ENCODE data around the gene SERGEF. TPM values are rescaled to one million over a fixed set of nuclear protein-coding genes. Genes with fewer than 3 reads are reported as not detected.
A peak's percentile ranks its signal among the peaks of the same experiment; 100 is the strongest.

The SERGEF gene
- total and polyA plus RNA-seq, 7 donors = 11.1 to 33.1 (median 26.0) TPM

DNA sequence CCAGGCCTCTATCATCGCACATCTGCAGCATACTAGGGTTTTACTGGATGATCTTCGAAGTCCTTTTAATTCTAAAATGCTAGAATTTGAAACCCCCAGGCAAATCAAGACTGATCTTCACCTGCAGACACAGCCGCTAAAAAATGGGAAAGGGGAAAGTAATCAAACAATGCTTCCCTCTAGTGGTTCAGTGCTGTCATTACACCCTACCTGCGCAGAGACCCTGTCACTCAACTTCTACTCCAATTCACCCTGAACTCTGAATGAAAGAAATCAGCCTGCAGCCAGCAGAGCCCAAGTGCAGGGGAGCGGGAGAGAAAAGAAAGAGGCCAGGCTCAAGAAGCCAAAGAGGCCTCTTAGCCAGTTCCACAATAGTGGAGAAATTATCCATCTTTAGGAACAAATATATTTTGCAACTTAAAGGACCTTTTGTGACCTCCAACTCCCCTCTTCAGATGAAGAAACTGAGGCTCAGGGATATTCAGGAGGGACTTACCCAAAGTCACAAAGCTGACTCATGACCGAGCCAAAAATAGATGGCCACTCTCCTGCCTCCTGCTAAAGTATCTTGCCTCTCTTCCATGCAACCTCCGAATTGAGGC is 33.0 kb downstream of the SERGEF start:
- TF ChIP-seq, protein P1, sequence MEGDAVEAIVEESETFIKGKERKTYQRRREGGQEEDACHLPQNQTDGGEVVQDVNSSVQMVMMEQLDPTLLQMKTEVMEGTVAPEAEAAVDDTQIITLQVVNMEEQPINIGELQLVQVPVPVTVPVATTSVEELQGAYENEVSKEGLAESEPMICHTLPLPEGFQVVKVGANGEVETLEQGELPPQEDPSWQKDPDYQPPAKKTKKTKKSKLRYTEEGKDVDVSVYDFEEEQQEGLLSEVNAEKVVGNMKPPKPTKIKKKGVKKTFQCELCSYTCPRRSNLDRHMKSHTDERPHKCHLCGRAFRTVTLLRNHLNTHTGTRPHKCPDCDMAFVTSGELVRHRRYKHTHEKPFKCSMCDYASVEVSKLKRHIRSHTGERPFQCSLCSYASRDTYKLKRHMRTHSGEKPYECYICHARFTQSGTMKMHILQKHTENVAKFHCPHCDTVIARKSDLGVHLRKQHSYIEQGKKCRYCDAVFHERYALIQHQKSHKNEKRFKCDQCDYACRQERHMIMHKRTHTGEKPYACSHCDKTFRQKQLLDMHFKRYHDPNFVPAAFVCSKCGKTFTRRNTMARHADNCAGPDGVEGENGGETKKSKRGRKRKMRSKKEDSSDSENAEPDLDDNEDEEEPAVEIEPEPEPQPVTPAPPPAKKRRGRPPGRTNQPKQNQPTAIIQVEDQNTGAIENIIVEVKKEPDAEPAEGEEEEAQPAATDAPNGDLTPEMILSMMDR (IDR thresholded peaks at IDR 0.05) = peak; percentile 97
- Histone ChIP-seq H3K4me1 (peaks cover 6% of the 10 kb centered on the region), H3K27me3 (ENCODE audit: insufficient read depth in 3 of 3, low read length in 2 of 3) (no peaks in the 10 kb centered on the region), H3K4me3 (no peak overlapping the region), H3K36me3 (ENCODE audit: insufficient read depth in 1 of 2, low read depth in 1 of 2) (peaks cover 0 to 12% of the 10 kb centered on the region in 2 donors), H3K27ac (no peak overlapping the region), H3K9me3 (no peaks in the 10 kb centered on the region)
- intact Hi-C loops (cut with DNase I) = loop anchor here (1.0 to 5.0 kb wide), 6 partner anchors 133 to 383 kb away; no protein-coding TSS in a partner anchor
- DNase-seq (no peak), ATAC-seq (peak; percentile 60 to 79 (median 73))
- 29 to 36% (median 33%) methylated on average over 7 of the region's 7 CpGs for WGBS, 3 donors

DNA sequence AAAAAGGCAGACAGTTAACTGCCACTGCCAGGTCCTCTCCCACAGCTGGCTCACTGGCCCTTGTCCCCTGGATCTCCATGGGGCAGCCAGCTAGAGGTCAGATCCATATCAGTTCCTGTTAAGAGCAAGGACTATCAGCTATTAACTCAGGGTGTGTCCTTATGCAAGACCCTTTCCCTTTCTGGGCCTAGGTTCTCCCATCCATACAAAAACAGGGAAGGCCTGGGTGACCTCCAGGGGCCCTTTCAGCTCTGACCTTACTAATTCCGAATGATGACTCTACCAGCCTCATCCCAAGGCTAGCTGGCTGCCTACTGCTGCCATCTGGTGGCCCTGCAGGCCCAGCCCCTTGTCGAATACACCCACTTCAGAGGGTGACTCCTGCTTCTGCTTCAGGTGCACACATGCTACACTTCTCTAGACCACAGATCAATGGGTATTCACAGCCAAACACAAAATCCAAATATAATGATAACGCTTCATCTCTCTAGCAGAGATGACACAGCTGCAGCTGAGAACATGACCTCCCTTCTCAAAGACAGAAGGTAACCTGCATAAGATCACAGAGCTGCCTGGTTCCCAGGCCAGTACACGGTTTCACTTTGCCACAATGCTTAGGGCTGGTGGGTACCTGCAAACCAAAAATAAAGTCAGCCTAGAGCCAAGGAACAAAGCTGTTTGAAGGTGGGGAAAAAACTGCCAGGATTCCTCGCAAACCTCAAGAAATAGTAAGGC is 34.1 kb downstream of the SERGEF start:
- Histone ChIP-seq H3K27me3 (ENCODE audit: insufficient read depth in 3 of 3, low read length in 2 of 3) (no peaks in the 10 kb centered on the region), H3K36me3 (ENCODE audit: insufficient read depth in 1 of 2, low read depth in 1 of 2) (peaks cover 0 to 12% of the 10 kb centered on the region in 2 donors), H3K27ac (no peak overlapping the region), H3K4me3 (no peak overlapping the region), H3K9me3 (no peaks in the 10 kb centered on the region), H3K4me1 (peaks cover 5% of the 10 kb centered on the region)
- WGBS, 3 donors = 52 to 58% (median 55%) methylated on average over 5 of the region's 5 CpGs
- DNase-seq = peak; percentile 54 to 78
- ATAC-seq = peak; percentile 92 to 97 (median 94)
- intact Hi-C loops (cut with DNase I) = loop anchor here (1.0 to 5.0 kb wide), 6 partner anchors 131 to 379 kb away; no protein-coding TSS in a partner anchor
- TF ChIP-seq, protein P1 (IDR thresholded peaks at IDR 0.05) = peak; percentile 79

DNA sequence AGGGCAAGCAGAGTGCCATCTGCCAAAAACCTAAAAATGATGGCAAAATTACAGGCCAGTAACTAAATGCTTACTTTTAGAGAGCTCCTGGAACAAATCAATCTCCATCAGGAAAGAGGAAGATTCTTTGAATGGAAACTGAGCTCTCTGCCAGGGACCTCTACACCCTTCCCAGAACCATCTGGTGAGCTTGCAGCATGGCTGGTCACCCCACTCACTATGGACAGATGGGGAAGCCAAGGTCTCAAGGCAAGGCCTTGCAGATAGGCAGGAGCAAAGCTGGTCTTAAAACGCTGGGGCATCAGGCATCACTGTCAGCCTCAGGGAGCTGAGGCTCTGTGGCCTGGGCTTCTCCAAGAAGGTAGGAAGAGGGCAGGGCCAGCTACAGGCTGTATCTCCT is 36.2 kb downstream of the SERGEF start:
- Histone ChIP-seq H3K36me3 (ENCODE audit: insufficient read depth in 1 of 2, low read depth in 1 of 2) (peaks cover 0 to 12% of the 10 kb centered on the region in 2 donors), H3K9me3 (no peaks in the 10 kb centered on the region), H3K4me3 (no peak overlapping the region), H3K27me3 (ENCODE audit: insufficient read depth in 3 of 3, low read length in 2 of 3) (no peaks in the 10 kb centered on the region), H3K4me1 (peaks cover 5% of the 10 kb centered on the region), H3K27ac (no peak overlapping the region)
- no peak for DNase-seq
- TF ChIP-seq, protein P1 (IDR thresholded peaks at IDR 0.05) = no peak
- intact Hi-C loops (cut with DNase I) = loop anchor here in 1 of 2 donors (5.0 kb wide), 2 partner anchors 129 to 214 kb away; no protein-coding TSS in a partner anchor
- ATAC-seq = no peak
- 78 to 83% (median 78%) methylated on average over 1 of the region's 1 CpG for WGBS, 3 donors

DNA sequence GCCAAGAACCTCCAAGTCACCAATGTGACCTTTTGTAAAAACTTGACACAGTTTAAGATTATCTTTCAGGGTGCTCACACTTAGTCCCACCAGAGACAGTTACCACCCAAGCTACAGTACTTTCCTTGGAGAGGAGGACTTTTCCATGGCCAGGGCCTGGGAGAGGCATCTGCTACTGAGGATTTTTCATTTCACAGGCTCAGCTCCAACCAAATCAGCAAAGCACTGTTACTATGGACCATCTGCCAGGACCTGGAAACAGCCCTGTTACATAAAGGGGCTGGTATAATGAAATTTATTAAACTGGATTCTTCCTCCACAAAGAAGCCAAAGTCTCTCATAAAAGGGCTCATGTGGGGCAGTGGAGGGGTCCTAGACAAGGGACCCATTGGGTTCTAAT is 38.6 kb downstream of the SERGEF start:
- intact Hi-C loops (cut with DNase I) = loop anchor here in 1 of 2 donors (5.0 kb wide), 1 partner anchor 122 kb away; no protein-coding TSS in a partner anchor
- H3K27ac ChIP-seq = no peak overlapping the region
- ATAC-seq = no peak

More for the DNA sequence above, 38.6 kb downstream of the SERGEF start:
- Histone ChIP-seq H3K27me3 (ENCODE audit: insufficient read depth in 3 of 3, low read length in 2 of 3) (no peaks in the 10 kb centered on the region), H3K9me3 (no peaks in the 10 kb centered on the region), H3K36me3 (ENCODE audit: insufficient read depth in 1 of 2, low read depth in 1 of 2) (peaks cover 0 to 26% of the 10 kb centered on the region in 2 donors), H3K4me3 (no peak overlapping the region), H3K4me1 (no peaks in the 10 kb centered on the region)
- no peak for DNase-seq
- TF ChIP-seq, protein P1 (IDR thresholded peaks at IDR 0.05) = no peak
